IMR-90 (cell line): ENCODE results near the gene METAP2. TPM values are rescaled to one million over a fixed set of nuclear protein-coding genes. Genes with fewer than 3 reads are reported as not detected.
A peak's percentile ranks its signal among the peaks of the same experiment; 100 is the strongest.

Source experiments
- ATAC-seq: fragments of 200-7000 bp; cut with Tn5 transposase; 2 replicates; pipeline ENCODE4 v1.9.1; 2020; ENCODE audit warnings: low read depth, mild to moderate bottlenecking, moderate library complexity
- BruUV-seq: library from RNA; stranded (reverse); fragments of 400-500 nt; replicated peaks from 2 replicates; lab custom pipeline; 2021; lab: Mats Ljungman, UMichigan
- CTCF ChIA-PET: fragments of 300-600 bp; formaldehyde crosslinking; extraction: SDS; loops from one replicate; lab custom pipeline; 2021; ENCODE audit warnings: antibody characterized with exemption; lab: Yijun Ruan, JAX
- POLR2A ChIA-PET: fragments of 300-600 bp; sonication (Branson Sonifier 250); formaldehyde crosslinking; loops from one replicate; lab custom pipeline; 2022; ENCODE audit warnings: antibody characterized with exemption; ENCODE audit not compliant: unreplicated experiment; lab: Charles Lee
- DNase-seq: peaks from one replicate; pipeline ENCODE4 v3.0.0; 2013
- H2AFZ ChIP-seq: replicated peaks from 2 replicates; pipeline ENCODE3; 2013; ENCODE audit warnings: low read length, mild to moderate bottlenecking; ENCODE audit not compliant: poor library complexity
- H2AK5ac ChIP-seq: 2 replicates; pipeline ENCODE4 v1.6.1; 2013; ENCODE audit warnings: low read depth, low read length, inconsistent platforms
- H2AK9ac ChIP-seq: replicated peaks from 2 replicates; pipeline ENCODE3; 2013; ENCODE audit warnings: mild to moderate bottlenecking, low read depth, low read length, moderate library complexity; ENCODE audit not compliant: poor library complexity
- H2BK120ac ChIP-seq: 2 replicates; pipeline ENCODE4 v1.6.1; 2013; ENCODE audit warnings: low read depth, low read length, inconsistent platforms
- H2BK15ac ChIP-seq: 3 replicates; pipeline ENCODE4 v1.6.1; 2013; ENCODE audit warnings: low read depth, low read length, inconsistent platforms
- H2BK20ac ChIP-seq: 2 replicates; pipeline ENCODE4 v1.6.1; 2013; ENCODE audit warnings: low read depth, mild to moderate bottlenecking, inconsistent platforms, low read length, moderate library complexity
- H2BK5ac ChIP-seq: 2 replicates; pipeline ENCODE4 v1.6.1; 2013; ENCODE audit warnings: mild to moderate bottlenecking, low read depth, low read length, inconsistent platforms; ENCODE audit not compliant: poor library complexity, severe bottlenecking
- H3K14ac ChIP-seq: replicated peaks from 2 replicates; pipeline ENCODE4 v1.6.1; 2013; ENCODE audit warnings: low read depth, low read length, inconsistent platforms
- H3K18ac ChIP-seq: 2 replicates; pipeline ENCODE4 v1.6.1; 2013; ENCODE audit warnings: low read depth, low read length, control low read depth
- H3K23ac ChIP-seq: 2 replicates; pipeline ENCODE4 v1.6.1; 2013; ENCODE audit warnings: low read depth, low read length, inconsistent platforms
- H3K27ac ChIP-seq: 2 replicates; pipeline ENCODE4 v1.5.1; 2013; ENCODE audit warnings: mild to moderate bottlenecking, control low read depth, low read length; ENCODE audit not compliant: insufficient read depth
- H3K27me3 ChIP-seq: 2 replicates; pipeline ENCODE4 v1.6.1; 2013; ENCODE audit warnings: low read length; ENCODE audit not compliant: control insufficient read depth, insufficient read depth
- H3K36me3 ChIP-seq: 2 replicates; pipeline ENCODE4 v1.6.1; 2013; ENCODE audit warnings: low read length, mixed read lengths; ENCODE audit not compliant: control insufficient read depth, insufficient read depth
- H3K4ac ChIP-seq: 2 replicates; pipeline ENCODE4 v1.6.1; 2013; ENCODE audit warnings: low read depth, low read length, inconsistent platforms
- H3K4me1 ChIP-seq: 2 replicates; pipeline ENCODE4 v1.6.1; 2013; ENCODE audit warnings: low read length, mixed read lengths; ENCODE audit not compliant: control insufficient read depth, insufficient read depth
- H3K4me2 ChIP-seq: 2 replicates; pipeline ENCODE4 v1.6.1; 2013; ENCODE audit warnings: low read depth, mild to moderate bottlenecking, control low read depth, low read length, moderate library complexity
- H3K4me3 ChIP-seq: 2 replicates; pipeline ENCODE4 v1.5.1; 2013; ENCODE audit warnings: low read depth, mild to moderate bottlenecking, control low read depth, low read length, moderate library complexity; ENCODE audit not compliant: insufficient read depth
- H3K56ac ChIP-seq: 2 replicates; pipeline ENCODE4 v1.6.1; 2013; ENCODE audit warnings: low read length, inconsistent platforms; ENCODE audit not compliant: insufficient read depth; ENCODE audit errors: extremely low read depth
- H3K79me1 ChIP-seq, 2 experiments: 2 replicates each; pipeline ENCODE4 v1.6.1; 2013; ENCODE audit warnings: low read length in 2 of 2, inconsistent platforms in 1 of 2, low read depth in 1 of 2
- H3K9ac ChIP-seq: 2 replicates; pipeline ENCODE4 v1.6.1; 2013; ENCODE audit warnings: low read depth, low read length, control low read depth
- H3K9me1 ChIP-seq: 2 replicates; pipeline ENCODE4 v1.6.1; 2013; ENCODE audit warnings: low read length, inconsistent platforms; ENCODE audit not compliant: insufficient read depth
- H3K9me3 ChIP-seq: 2 replicates; pipeline ENCODE4 v1.6.1; 2013; ENCODE audit warnings: low read length; ENCODE audit not compliant: control insufficient read depth, insufficient read depth
- H4K20me1 ChIP-seq: 2 replicates; pipeline ENCODE4 v1.6.1; 2013; ENCODE audit warnings: low read length, inconsistent platforms; ENCODE audit not compliant: insufficient read depth
- H4K5ac ChIP-seq: 2 replicates; pipeline ENCODE4 v1.6.1; 2013; ENCODE audit warnings: mild to moderate bottlenecking, low read depth, low read length, control low read depth
- H4K8ac ChIP-seq, 2 experiments: 2 replicates each; pipeline ENCODE4 v1.6.1; 2013; ENCODE audit warnings: low read depth in 2 of 2, low read length in 2 of 2, control low read depth in 1 of 2, inconsistent platforms in 1 of 2
- H4K91ac ChIP-seq: 2 replicates; pipeline ENCODE4 v1.6.1; 2013; ENCODE audit warnings: low read depth, low read length, inconsistent platforms; ENCODE audit not compliant: insufficient read depth
- BHLHE40 ChIP-seq: fragments of 150-350 bp; IDR thresholded peaks from 2 replicates; pipeline ENCODE4 v1.6.1; 2016; ENCODE audit warnings: mild to moderate bottlenecking, low read depth, low read length
- CEBPB ChIP-seq: IDR thresholded peaks from 2 replicates; pipeline ENCODE4 v1.6.1; 2012; ENCODE audit warnings: low read depth, low read length, improper control_type of control experiment
- CHD1 ChIP-seq: IDR thresholded peaks from 2 replicates; pipeline ENCODE4 v1.6.1; 2012; ENCODE audit warnings: low read depth, low read length, improper control_type of control experiment
- CTCF ChIP-seq: conservative IDR thresholded peaks from 2 replicates; pipeline ENCODE4 v1.5.1; 2012; ENCODE audit warnings: mild to moderate bottlenecking, low read depth, low read length, improper control_type of control experiment
- MAFK ChIP-seq: IDR thresholded peaks from 2 replicates; pipeline ENCODE4 v1.6.1; 2012; ENCODE audit warnings: low read depth, low read length, improper control_type of control experiment
- MAZ ChIP-seq: IDR thresholded peaks from 2 replicates; pipeline ENCODE4 v1.6.1; 2012; ENCODE audit warnings: low read depth, mild to moderate bottlenecking, low read length, improper control_type of control experiment, moderate library complexity, borderline replicate concordance
- MXI1 ChIP-seq: IDR thresholded peaks from 2 replicates; pipeline ENCODE4 v1.6.1; 2012; ENCODE audit warnings: low read depth, mild to moderate bottlenecking, low read length, moderate library complexity, borderline replicate concordance
- NFE2L2 ChIP-seq: fragments of 150-350 bp; IDR thresholded peaks from 2 replicates; pipeline ENCODE4 v1.6.1; 2016; ENCODE audit warnings: low read depth, mild to moderate bottlenecking, low read length
- POLR2A ChIP-seq: IDR thresholded peaks from 2 replicates; pipeline ENCODE4 v1.6.1; 2012; ENCODE audit warnings: mild to moderate bottlenecking, low read depth, low read length
- RAD21 ChIP-seq: IDR thresholded peaks from 2 replicates; pipeline ENCODE4 v1.6.1; 2012; ENCODE audit warnings: low read length, improper control_type of control experiment
- RCOR1 ChIP-seq: IDR thresholded peaks from 2 replicates; pipeline ENCODE4 v1.6.1; 2012; ENCODE audit warnings: mild to moderate bottlenecking, low read length, improper control_type of control experiment; ENCODE audit not compliant: insufficient replicate concordance
- RFX5 ChIP-seq: IDR thresholded peaks from 2 replicates; pipeline ENCODE4 v1.8.0; 2012; ENCODE audit warnings: low read depth, mild to moderate bottlenecking, low read length, moderate library complexity
- SMC3 ChIP-seq: fragments of 150-350 bp; IDR thresholded peaks from 2 replicates; pipeline ENCODE4 v1.6.1; 2016; ENCODE audit warnings: low read depth, mild to moderate bottlenecking, antibody characterized with exemption, low read length, moderate library complexity
- WGBS, 2 experiments: methylation state at CpG; one replicate each; pipeline versions ENCODE4 v1.1.5 to v1.1.7; 2013; ENCODE audit warnings: missing lambda C conversion rate in 2 of 2; ENCODE audit not compliant: insufficient read length in 1 of 2; ENCODE audit errors: extremely low coverage in 2 of 2; 5-methylcytosine and 5-hydroxymethylcytosine counted together
- dilution Hi-C: fragments of 300-500 bp; cut with HindIII; formaldehyde crosslinking; loops from one replicate; pipeline ENCODE4 v1.14.3; 2018; ENCODE audit warnings: low sequenced_read_pairs; ENCODE audit not compliant: unreplicated experiment
- in situ Hi-C: fragments of 300-500 bp; cut with MboI; formaldehyde crosslinking; loops from 3 replicates; pipeline ENCODE4 v1.14.3; 2019; ENCODE audit warnings: low sequenced_read_pairs, inconsistent platforms, mixed read lengths
- intact Hi-C: fragments of 100-400 bp; cut with micrococcal nuclease; formaldehyde crosslinking; loops from 2 replicates; pipeline ENCODE4 v1.10.0; 2022
- polyA plus RNA-seq, 3 experiments: library from polyadenylated mRNA; depleted of rRNA; stranded (reverse); fragments of >200 nt; gene quantifications; 2 replicates each; pipeline ENCODE4 v1.2.3, GENCODE V29; 2012; ENCODE audit warnings: low replicate concordance in 1 of 3
- total RNA-seq: library from RNA; depleted of rRNA; stranded (reverse); fragments of >200 nt; gene quantifications from 2 replicates; pipeline ENCODE4 v1.2.3, GENCODE V29; 2012
- TF ChIP-seq, protein P1 (sequence below): fragments of 150-350 bp; IDR thresholded peaks from 2 replicates; pipeline ENCODE4 v1.6.1; 2016; ENCODE audit warnings: low read depth, mild to moderate bottlenecking, low read length, moderate library complexity, borderline replicate concordance
- TF ChIP-seq, protein P2 (sequence below): fragments of 150-350 bp; IDR thresholded peaks from 2 replicates; pipeline ENCODE4 v1.6.1; 2017; ENCODE audit warnings: mild to moderate bottlenecking, antibody characterized with exemption, low read length, low read depth

The METAP2 gene
- total and polyA plus RNA-seq, 2 of the 4 experiments (the other 2 are of a cell fraction), result 62.5 to 72.9 TPM

DNA sequence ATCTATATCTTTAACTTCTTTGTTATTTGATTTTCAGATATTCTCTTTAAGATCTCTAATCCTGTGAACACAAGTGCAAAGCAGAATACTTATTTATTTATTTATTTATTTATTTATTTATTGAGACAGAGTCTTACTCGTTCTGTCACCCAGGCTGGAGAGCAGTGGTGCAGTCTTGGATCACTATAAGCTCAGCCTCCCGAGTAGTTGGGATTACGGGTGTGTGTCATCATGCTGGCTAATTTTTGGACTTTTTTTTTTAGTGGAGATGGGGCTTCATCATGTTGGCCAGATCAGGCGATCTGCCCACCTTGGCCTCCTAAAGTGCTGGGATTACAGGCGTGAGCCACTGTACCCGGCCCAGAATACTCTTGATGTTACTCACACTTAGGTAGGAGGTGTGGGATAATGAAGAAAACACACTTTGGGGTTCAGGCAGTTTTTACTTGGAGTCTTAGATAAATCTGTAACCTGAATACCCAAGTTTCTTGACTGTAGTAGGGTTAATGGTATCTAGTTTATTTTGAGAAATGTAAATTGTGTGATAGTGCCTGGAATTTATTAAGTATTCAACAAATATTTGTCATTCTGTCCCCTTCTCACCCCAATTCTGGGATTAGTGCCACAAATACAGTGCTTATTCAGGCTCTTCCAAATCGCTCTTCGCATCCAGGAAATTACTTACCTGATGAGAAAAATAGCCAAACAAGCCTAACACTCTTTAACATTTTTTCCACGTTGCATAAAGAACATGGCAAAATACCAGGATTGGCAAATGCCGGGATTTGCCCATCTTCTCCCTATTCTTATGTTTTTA lies 33.0 kb downstream of the METAP2 start:
- intact Hi-C loops (no loop called here), dilution Hi-C loops (no loop called here), in situ Hi-C loops (no loop called here)
- no peak overlapping the region for H4K5ac ChIP-seq
- H3K9ac ChIP-seq, result no peak overlapping the region
- H3K36me3 ChIP-seq, result peaks cover 50% of the 10 kb centered on the region
- no peak overlapping the region for H2BK15ac ChIP-seq
- no peak overlapping the region for H2AFZ ChIP-seq
- no peak overlapping the region for H2AK9ac ChIP-seq
- WGBS, 2 experiments, result 92% methylated on average over 2 of the region's 10 CpGs; no CpG with 5 or more reads in 1 of the 2 experiments
- no peak overlapping the region for H3K4ac ChIP-seq
- H3K23ac ChIP-seq, result no peak overlapping the region
- H3K4me2 ChIP-seq, result no peak overlapping the region
- no peak overlapping the region for H3K27ac ChIP-seq
- peaks cover 2% of the 10 kb centered on the region for H3K4me1 ChIP-seq
- H2BK5ac ChIP-seq, result no peak overlapping the region
- no peak overlapping the region for H4K8ac ChIP-seq
- DNase-seq, result peak; percentile 7
- CTCF ChIA-PET, result interaction anchor here (0.6 kb wide), 1 partner anchor 209 kb away, joined by 3 read pairs; no protein-coding TSS in a partner anchor
- POLR2A ChIA-PET, result no interaction called here
- no peak overlapping the region for H3K14ac ChIP-seq
- H2BK120ac ChIP-seq, result no peak overlapping the region
- H4K20me1 ChIP-seq, result no peaks in the 10 kb centered on the region; the same call in 1 of the 2 replicates
- no peak overlapping the region for H3K18ac ChIP-seq
- ATAC-seq, result no peak
- H3K56ac ChIP-seq, result no peak overlapping the region
- H2BK20ac ChIP-seq, result no peak overlapping the region
- H3K27me3 ChIP-seq, result no peaks in the 10 kb centered on the region
- no peak overlapping the region for H2AK5ac ChIP-seq
- no TSS peak for BruUV-seq
- no peak overlapping the region for H4K91ac ChIP-seq
- H3K9me3 ChIP-seq, result no peaks in the 10 kb centered on the region
- no peak overlapping the region for H3K4me3 ChIP-seq
- peaks cover 26 to 36% of the 10 kb centered on the region in 2 experiments for H3K79me1 ChIP-seq
- H3K9me1 ChIP-seq, result no peaks in the 10 kb centered on the region; the same call in none of the 2 replicates
- no peak for TF ChIP-seq POLR2A
- no peak for TF ChIP-seq RCOR1
- TF ChIP-seq RAD21, result no peak
- TF ChIP-seq NFE2L2, result no peak
- no peak for TF ChIP-seq MXI1
- TF ChIP-seq SMC3, result no peak
- TF ChIP-seq MAFK, result no peak
- TF ChIP-seq MAZ, result no peak
- TF ChIP-seq, protein P1, sequence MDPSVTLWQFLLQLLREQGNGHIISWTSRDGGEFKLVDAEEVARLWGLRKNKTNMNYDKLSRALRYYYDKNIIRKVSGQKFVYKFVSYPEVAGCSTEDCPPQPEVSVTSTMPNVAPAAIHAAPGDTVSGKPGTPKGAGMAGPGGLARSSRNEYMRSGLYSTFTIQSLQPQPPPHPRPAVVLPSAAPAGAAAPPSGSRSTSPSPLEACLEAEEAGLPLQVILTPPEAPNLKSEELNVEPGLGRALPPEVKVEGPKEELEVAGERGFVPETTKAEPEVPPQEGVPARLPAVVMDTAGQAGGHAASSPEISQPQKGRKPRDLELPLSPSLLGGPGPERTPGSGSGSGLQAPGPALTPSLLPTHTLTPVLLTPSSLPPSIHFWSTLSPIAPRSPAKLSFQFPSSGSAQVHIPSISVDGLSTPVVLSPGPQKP, result no peak
- no peak for TF ChIP-seq CEBPB
- no peak for TF ChIP-seq CTCF
- no peak for TF ChIP-seq BHLHE40
- no peak for TF ChIP-seq CHD1
- TF ChIP-seq RFX5, result no peak
- TF ChIP-seq, protein P2, sequence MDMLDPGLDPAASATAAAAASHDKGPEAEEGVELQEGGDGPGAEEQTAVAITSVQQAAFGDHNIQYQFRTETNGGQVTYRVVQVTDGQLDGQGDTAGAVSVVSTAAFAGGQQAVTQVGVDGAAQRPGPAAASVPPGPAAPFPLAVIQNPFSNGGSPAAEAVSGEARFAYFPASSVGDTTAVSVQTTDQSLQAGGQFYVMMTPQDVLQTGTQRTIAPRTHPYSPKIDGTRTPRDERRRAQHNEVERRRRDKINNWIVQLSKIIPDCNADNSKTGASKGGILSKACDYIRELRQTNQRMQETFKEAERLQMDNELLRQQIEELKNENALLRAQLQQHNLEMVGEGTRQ, result no peak
